Endodermal cell (in vitro differentiated cells): ENCODE results near the gene GNAZ. TPM values are rescaled to one million over a fixed set of nuclear protein-coding genes. Genes with fewer than 3 reads are reported as not detected.
"Not testable (repeated sequence)": the region's sequence is repeated elsewhere in the genome, so short reads cannot be mapped to it uniquely, and the experiment has no call there.

Experiments used
- DNase-seq: peaks from one replicate; pipeline ENCODE4 v3.0.0-alpha.2; 2017
- H3K27ac ChIP-seq: 2 replicates; pipeline ENCODE4 v1.5.1; 2013; ENCODE audit warnings: mild to moderate bottlenecking, low read depth, low read length, moderate library complexity
- H3K27me3 ChIP-seq: 2 replicates; pipeline ENCODE4 v1.6.1; 2013; ENCODE audit warnings: mild to moderate bottlenecking, low read length, moderate library complexity; ENCODE audit not compliant: insufficient read depth, control insufficient read depth, poor library complexity, severe bottlenecking
- H3K36me3 ChIP-seq: 2 replicates; pipeline ENCODE4 v1.7.0; 2013; ENCODE audit warnings: mild to moderate bottlenecking, low read length, moderate library complexity; ENCODE audit not compliant: control insufficient read depth, insufficient read depth
- H3K4me1 ChIP-seq: one replicate; pipeline ENCODE4 v1.7.0; 2013; ENCODE audit warnings: low read length; ENCODE audit not compliant: control insufficient read depth, insufficient read depth
- H3K4me3 ChIP-seq: 2 replicates; pipeline ENCODE4 v1.5.1; 2013; ENCODE audit warnings: mild to moderate bottlenecking, low read length, moderate library complexity
- H3K9ac ChIP-seq: 2 replicates; pipeline ENCODE4 v1.6.1; 2013; ENCODE audit warnings: mild to moderate bottlenecking, low read length, moderate library complexity; ENCODE audit not compliant: poor library complexity, severe bottlenecking; ENCODE audit errors: extremely low read depth
- H3K9me3 ChIP-seq: 2 replicates; pipeline ENCODE4 v1.6.1; 2013; ENCODE audit warnings: mild to moderate bottlenecking, low read length, moderate library complexity; ENCODE audit not compliant: control insufficient read depth
- H3K27ac Mint-ChIP-seq: 2 replicates; pipeline ENCODE4 v1.8.0; 2020; ENCODE audit warnings: mixed read lengths
- H3K27me3 Mint-ChIP-seq: 2 replicates; pipeline ENCODE4 v1.8.0; 2021; ENCODE audit warnings: mild to moderate bottlenecking, mixed read lengths; ENCODE audit not compliant: insufficient read depth
- H3K36me3 Mint-ChIP-seq: 2 replicates; pipeline ENCODE4 v1.8.0; 2020; ENCODE audit warnings: low read depth, mixed read lengths
- H3K4me1 Mint-ChIP-seq: 2 replicates; pipeline ENCODE4 v1.8.0; 2020; ENCODE audit warnings: mixed read lengths
- H3K4me3 Mint-ChIP-seq: 2 replicates; pipeline ENCODE4 v1.8.0; 2020; ENCODE audit warnings: mild to moderate bottlenecking, moderate library complexity, mixed read lengths
- H3K9me3 Mint-ChIP-seq: 2 replicates; pipeline ENCODE4 v1.8.0; 2020; ENCODE audit warnings: mild to moderate bottlenecking, mixed read lengths
- CTCF ChIP-seq: fragments of 200-600 bp; sonication (generic); conservative IDR thresholded peaks from 2 replicates; pipeline ENCODE4 v1.5.0; 2021; ENCODE audit warnings: antibody characterized with exemption, mild to moderate bottlenecking
- WGBS, 2 experiments: methylation state at CpG; one replicate each; pipeline versions ENCODE4 v1.1.5 to v1.1.7; 2013; ENCODE audit warnings: missing lambda C conversion rate in 2 of 2, mixed read lengths in 1 of 2; ENCODE audit not compliant: insufficient coverage in 1 of 2, insufficient read length in 1 of 2; 5-methylcytosine and 5-hydroxymethylcytosine counted together
- total RNA-seq, 2 donors: library from RNA; stranded (reverse); fragmentation: NEBNext Ultra II Directional in 1 of 2; extraction: Animal tissue kit (Norgen Biotek cat#: 25700) in 1 of 2; gene quantifications; 2 replicates in 1 of 2; 3 replicates in 1 of 2; pipeline ENCODE4 v1.2.1, GENCODE V29; 2021

Gene GNAZ
- total RNA-seq, 2 donors from 2014 or later = 16.7 to 17.9 TPM

- no peaks in the 10 kb centered on the region for H3K9me3 ChIP-seq
- H3K9me3 Mint-ChIP-seq = no peaks in the 10 kb centered on the region
These were observed 47.0 kb upstream of the GNAZ start for GRCh38 chr22:23023294-23023693.

GRCh38 chr22:23026777-23027176 is 43.5 kb upstream of the GNAZ start:
- H3K4me1 Mint-ChIP-seq = peaks cover 17% of the 10 kb centered on the region
- Histone ChIP-seq H3K36me3 (no peaks in the 10 kb centered on the region), H3K27me3 (no peaks in the 10 kb centered on the region), H3K9ac (no peak overlapping the region), H3K4me3 (no peak overlapping the region), H3K27ac (no peak overlapping the region), H3K4me1 (peaks cover 11% of the 10 kb centered on the region), H3K9me3 (peaks cover 6% of the 10 kb centered on the region)
- no peak overlapping the region for H3K27ac Mint-ChIP-seq
- no peak for TF ChIP-seq CTCF
- H3K9me3 Mint-ChIP-seq = peaks cover 8% of the 10 kb centered on the region
- H3K4me3 Mint-ChIP-seq = no peak overlapping the region
- WGBS, 2 experiments = 91 to 97% methylated on average over 7 to 10 of the region's 10 CpGs
- no peaks in the 10 kb centered on the region for H3K36me3 Mint-ChIP-seq
- H3K27me3 Mint-ChIP-seq = no peaks in the 10 kb centered on the region
- DNase-seq = no peak

More at GRCh38 chr22:23023294-23023693, 47.0 kb upstream of the GNAZ start:
- Mint-ChIP-seq H3K27ac (no peak overlapping the region), H3K4me1 (no peaks in the 10 kb centered on the region), H3K36me3 (no peaks in the 10 kb centered on the region), H3K4me3 (no peak overlapping the region), H3K27me3 (no peaks in the 10 kb centered on the region)
- peak; percentile 65 for DNase-seq
- H3K27ac ChIP-seq = no peak overlapping the region
- no peaks in the 10 kb centered on the region for H3K36me3 ChIP-seq
- H3K4me3 ChIP-seq = no peak overlapping the region
- TF ChIP-seq CTCF = no peak
- H3K9ac ChIP-seq = no peak overlapping the region
- H3K4me1 ChIP-seq = no peaks in the 10 kb centered on the region
- WGBS, 2 experiments = 57 to 93% methylated on average over 1 to 2 of the region's 2 CpGs
- H3K27me3 ChIP-seq = no peaks in the 10 kb centered on the region

- not testable (repeated sequence) for H3K4me3 ChIP-seq, H3K4me3 Mint-ChIP-seq, DNase-seq, H3K27me3 ChIP-seq, H3K9ac ChIP-seq, H3K36me3 Mint-ChIP-seq, H3K27ac ChIP-seq, H3K9me3 ChIP-seq, H3K36me3 ChIP-seq, H3K27me3 Mint-ChIP-seq, H3K27ac Mint-ChIP-seq
- H3K9me3 Mint-ChIP-seq = peaks cover 13% of the 10 kb centered on the region
- peaks cover 22% of the 10 kb centered on the region for H3K4me1 Mint-ChIP-seq
- H3K4me1 ChIP-seq = peaks cover 18% of the 10 kb centered on the region
These were observed 42.5 kb upstream of the GNAZ start for GRCh38 chr22:23027849-23028248.

- peaks cover 18% of the 10 kb centered on the region for H3K4me1 ChIP-seq
- TF ChIP-seq CTCF = peak; percentile 26
- Mint-ChIP-seq H3K9me3 (peaks cover 13% of the 10 kb centered on the region), H3K27me3 (no peaks in the 10 kb centered on the region), H3K4me3 (no peak overlapping the region), H3K36me3 (no peaks in the 10 kb centered on the region), H3K27ac (peak overlapping the region; percentile 58), H3K4me1 (peaks cover 30% of the 10 kb centered on the region)
- H3K27me3 ChIP-seq = no peaks in the 10 kb centered on the region
- H3K36me3 ChIP-seq = no peaks in the 10 kb centered on the region
- peak; percentile 68 for DNase-seq
- H3K27ac ChIP-seq = no peak overlapping the region
- H3K9ac ChIP-seq = no peak overlapping the region
- 39 to 48% methylated on average over 5 to 9 of the region's 9 CpGs for WGBS, 2 experiments
- peaks cover 6% of the 10 kb centered on the region for H3K9me3 ChIP-seq
- H3K4me3 ChIP-seq = peak overlapping the region; percentile 39
These were observed 40.6 kb upstream of the GNAZ start for GRCh38 chr22:23029521-23030228.
